Body of pancreas (tissue), 4 donors: ENCODE measurements around the gene MEIS2. TPM values are rescaled to one million over a fixed set of nuclear protein-coding genes. Genes with fewer than 3 reads are reported as not detected.

Source experiments
- ATAC-seq: fragments of 150-250 bp; one replicate; pipeline ENCODE4 v1.9.1; 2016
- DNase-seq, 4 donors: peaks; one replicate each; pipeline ENCODE4 v3.0.0-alpha.2; 2019
- H3K27ac ChIP-seq, 4 donors: fragments of 200-600 bp; sonication (generic); 1 replicate in 3 of 4; 2 replicates in 1 of 4; pipeline versions ENCODE4 v1.5.1 to v1.6.1; 2016 to 2019; ENCODE audit warnings: mild to moderate bottlenecking in 1 of 4, mixed read lengths in 1 of 4, moderate library complexity in 1 of 4
- H3K27me3 ChIP-seq, 2 donors: fragments of 200-600 bp; sonication (generic); one replicate each; pipeline ENCODE4 v1.6.0; 2016; ENCODE audit warnings: mild to moderate bottlenecking in 1 of 2
- H3K36me3 ChIP-seq, 2 donors: fragments of 200-600 bp; sonication (generic); replicated peaks in 1 of 2; 2 replicates each; pipeline ENCODE4 v1.5.1; 2016; ENCODE audit warnings: low read depth in 2 of 2; ENCODE audit not compliant: insufficient read depth in 1 of 2
- H3K4me1 ChIP-seq: fragments of 200-600 bp; sonication (generic); one replicate; pipeline ENCODE4 v1.6.0; 2016
- H3K4me3 ChIP-seq, 2 donors: fragments of 200-600 bp; sonication (generic); 1 replicate in 1 of 2; 2 replicates in 1 of 2; pipeline ENCODE4 v1.5.1; 2016 to 2019
- H3K9me3 ChIP-seq, 3 donors: fragments of 200-600 bp; sonication (generic); 1 replicate in 2 of 3; 2 replicates in 1 of 3; pipeline ENCODE4 v1.5.1; 2016
- POLR2A ChIP-seq, 3 donors: fragments of 450-650 bp; IDR thresholded peaks; one replicate each; pipeline ENCODE4 v1.6.1; 2016; ENCODE audit warnings: antibody characterized with exemption in 3 of 3, mild to moderate bottlenecking in 2 of 3
- WGBS, 2 donors: methylation state at CpG; one replicate each; pipeline ENCODE4 v1.1.5; 2017; 5-methylcytosine and 5-hydroxymethylcytosine counted together
- intact Hi-C: fragments of 100-400 bp; cut with DNase I; formaldehyde crosslinking; loops from one replicate; pipeline ENCODE4 v1.15.1; 2023
- total RNA-seq, 2 donors: library from RNA; depleted of rRNA; stranded (reverse); fragments of >200 nt; gene quantifications; one replicate each; pipeline ENCODE4 v1.1.0, GENCODE V29; 2016
- TF ChIP-seq, protein P1 (sequence below), 7 experiments: fragments of 450-650 bp in 4 of 7; fragments of 200-600 bp in 3 of 7; sonication (generic) in 3 of 7; IDR thresholded peaks; one replicate each; pipeline ENCODE4 v1.5.1; 2016 to 2019; ENCODE audit warnings: antibody characterized with exemption in 7 of 7

MEIS2 gene
- total RNA-seq, 2 donors from 2014 or later = 11.9 to 86.0 TPM

DNA sequence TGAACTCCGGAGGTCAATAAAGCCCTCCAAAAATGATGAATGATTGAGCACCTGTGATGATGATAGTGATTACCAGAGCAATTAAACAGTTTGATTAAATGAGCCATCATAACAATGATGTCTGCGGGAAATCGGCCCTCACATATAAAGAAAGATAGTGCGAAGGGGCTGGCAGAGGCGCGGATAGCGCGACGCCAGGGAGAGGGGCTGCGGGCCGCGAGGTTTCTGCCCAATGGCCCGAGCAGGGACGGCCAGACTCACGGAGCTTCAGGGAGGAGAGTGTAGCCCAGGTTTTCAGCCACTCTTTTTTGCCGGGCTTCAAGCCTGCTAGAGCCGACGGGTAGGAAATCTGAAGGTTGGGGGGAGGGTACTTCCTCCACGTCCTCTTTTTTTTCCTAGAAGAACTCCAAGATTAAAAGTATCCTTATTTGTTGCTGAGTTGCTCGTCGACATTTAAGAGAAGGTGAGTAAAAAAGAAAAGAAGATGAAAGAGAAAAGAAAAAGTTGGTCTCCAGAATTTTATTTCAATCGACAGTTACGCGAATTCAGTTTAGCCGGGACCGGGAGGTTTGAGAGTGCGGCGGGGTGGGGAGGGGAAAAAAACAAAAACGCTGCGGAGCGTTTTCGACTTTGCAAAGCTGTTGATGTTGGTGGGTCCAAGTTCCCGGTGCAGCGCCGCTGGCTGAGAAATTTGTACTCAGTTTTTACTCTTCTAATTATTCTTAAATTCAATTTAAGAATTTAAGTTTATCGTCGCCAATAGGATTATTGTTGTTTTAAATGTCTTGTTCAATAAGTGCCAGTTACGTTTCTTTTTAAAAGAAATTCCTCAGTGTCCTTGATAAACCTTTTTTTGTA is 2.2 kb upstream of the MEIS2 start:
- Histone ChIP-seq H3K27ac (peak overlapping the region; percentile 80 to 97 (median 92)), H3K9me3 (no peaks in the 10 kb centered on the region), H3K27me3 (no peaks in the 10 kb centered on the region), H3K36me3 (no peaks in the 10 kb centered on the region), H3K4me3 (no peak overlapping the region), H3K4me1 (peaks cover 11% of the 10 kb centered on the region)
- TF ChIP-seq, protein P1, sequence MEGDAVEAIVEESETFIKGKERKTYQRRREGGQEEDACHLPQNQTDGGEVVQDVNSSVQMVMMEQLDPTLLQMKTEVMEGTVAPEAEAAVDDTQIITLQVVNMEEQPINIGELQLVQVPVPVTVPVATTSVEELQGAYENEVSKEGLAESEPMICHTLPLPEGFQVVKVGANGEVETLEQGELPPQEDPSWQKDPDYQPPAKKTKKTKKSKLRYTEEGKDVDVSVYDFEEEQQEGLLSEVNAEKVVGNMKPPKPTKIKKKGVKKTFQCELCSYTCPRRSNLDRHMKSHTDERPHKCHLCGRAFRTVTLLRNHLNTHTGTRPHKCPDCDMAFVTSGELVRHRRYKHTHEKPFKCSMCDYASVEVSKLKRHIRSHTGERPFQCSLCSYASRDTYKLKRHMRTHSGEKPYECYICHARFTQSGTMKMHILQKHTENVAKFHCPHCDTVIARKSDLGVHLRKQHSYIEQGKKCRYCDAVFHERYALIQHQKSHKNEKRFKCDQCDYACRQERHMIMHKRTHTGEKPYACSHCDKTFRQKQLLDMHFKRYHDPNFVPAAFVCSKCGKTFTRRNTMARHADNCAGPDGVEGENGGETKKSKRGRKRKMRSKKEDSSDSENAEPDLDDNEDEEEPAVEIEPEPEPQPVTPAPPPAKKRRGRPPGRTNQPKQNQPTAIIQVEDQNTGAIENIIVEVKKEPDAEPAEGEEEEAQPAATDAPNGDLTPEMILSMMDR (IDR thresholded peaks at IDR 0.05) = no peak
- TF ChIP-seq POLR2A (IDR thresholded peaks at IDR 0.05) = no peak
- ATAC-seq = no peak
- 35 to 37% methylated on average over 38 of the region's 38 CpGs for WGBS, 2 donors
- intact Hi-C loops = no loop called here
- DNase-seq = no peak

DNA sequence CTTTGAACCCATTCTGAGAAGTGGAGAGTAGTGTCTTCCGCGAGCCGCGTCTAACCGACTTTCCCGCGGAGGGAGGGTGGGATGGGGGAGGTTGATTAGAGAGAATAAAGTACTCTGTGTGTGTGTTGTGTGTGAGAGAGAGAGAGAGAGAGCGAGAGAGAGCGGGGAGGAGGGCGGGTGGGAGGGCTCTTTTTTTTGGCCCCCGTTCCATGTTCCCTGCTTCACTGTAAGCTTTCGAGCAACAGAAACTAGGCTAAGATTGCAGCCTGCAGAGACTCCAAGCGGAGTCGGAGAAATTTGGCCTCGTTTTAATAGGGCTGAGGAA is 1.6 kb upstream of the MEIS2 start:
- Histone ChIP-seq H3K9me3 (no peaks in the 10 kb centered on the region), H3K4me1 (peaks cover 12% of the 10 kb centered on the region), H3K36me3 (no peaks in the 10 kb centered on the region), H3K4me3 (peak overlapping the region; percentile 58 to 68), H3K27ac (peak overlapping the region; percentile 80 to 97 (median 92)), H3K27me3 (no peaks in the 10 kb centered on the region)
- ATAC-seq = peak; percentile 1
- TF ChIP-seq POLR2A (IDR thresholded peaks at IDR 0.05) = no peak
- TF ChIP-seq, protein P1 (IDR thresholded peaks at IDR 0.05) = no peak
- no peak for DNase-seq
- WGBS, 2 donors = 1% methylated on average over 15 of the region's 15 CpGs
- intact Hi-C loops = no loop called here

DNA sequence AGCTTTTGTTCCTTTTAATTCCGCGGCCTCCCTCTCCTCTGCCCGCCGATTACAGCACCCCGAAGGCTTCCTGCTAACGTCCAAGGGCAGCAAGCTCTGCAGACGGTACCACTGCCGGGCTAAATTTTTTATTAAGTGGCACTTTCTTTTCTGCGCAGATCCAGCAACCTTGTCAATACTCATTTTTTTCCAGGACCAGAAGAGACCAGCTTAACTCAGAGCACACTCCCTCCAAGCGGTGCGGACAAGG is 542 bp upstream of the MEIS2 start:
- WGBS, 2 donors = 0% methylated on average over 11 of the region's 11 CpGs
- peak; percentile 6 for ATAC-seq
- peak in 2 of 4 donors; percentile 47 to 49 for DNase-seq
- Histone ChIP-seq H3K4me1 (peaks cover 12% of the 10 kb centered on the region), H3K9me3 (no peaks in the 10 kb centered on the region), H3K4me3 (peak overlapping the region; percentile 58 to 68), H3K36me3 (no peaks in the 10 kb centered on the region), H3K27me3 (no peaks in the 10 kb centered on the region), H3K27ac (peak overlapping the region; percentile 80 to 97 (median 92))
- intact Hi-C loops = no loop called here
- TF ChIP-seq, protein P1 (IDR thresholded peaks at IDR 0.05) = no peak
- no peak for TF ChIP-seq POLR2A (IDR thresholded peaks at IDR 0.05)

DNA sequence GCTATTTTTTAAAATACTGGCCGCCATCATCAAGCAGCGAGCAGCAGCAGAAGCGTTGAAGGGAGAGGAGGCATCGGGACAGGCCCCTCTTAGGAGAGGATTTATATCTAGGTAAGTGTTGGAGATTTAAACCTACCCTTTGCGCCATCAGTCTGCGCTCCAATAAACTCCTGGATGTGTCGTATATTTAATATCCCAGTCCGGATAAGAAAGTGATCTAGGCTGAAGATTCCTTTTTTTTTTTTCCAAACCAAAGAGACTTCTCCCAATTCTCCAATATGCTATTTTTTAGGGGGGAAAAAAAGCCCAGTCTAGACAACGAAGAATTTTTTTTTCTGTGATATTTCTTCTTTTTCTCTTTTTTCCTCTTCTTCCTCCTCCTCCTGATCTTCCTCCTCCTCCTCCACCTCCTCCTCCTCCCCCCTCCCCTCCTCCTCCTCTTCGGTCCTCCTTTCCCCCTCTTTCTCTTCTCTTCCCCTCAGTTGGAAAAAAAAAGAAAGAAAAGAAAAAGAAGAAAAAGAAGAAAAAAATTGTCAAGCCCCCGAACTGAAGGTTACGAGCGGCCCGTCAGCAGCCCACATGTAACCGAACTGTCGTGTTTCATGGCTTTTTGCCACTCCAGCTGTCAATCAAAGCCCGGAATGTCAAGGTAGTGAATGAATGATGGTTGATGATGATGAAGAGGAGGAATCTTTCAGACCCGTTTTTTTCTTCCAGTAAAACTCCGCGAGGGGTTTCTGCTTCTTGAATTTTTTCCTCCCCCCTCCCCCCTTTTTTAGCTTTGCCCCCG is 835 bp downstream of the MEIS2 start:
- H3K9me3 ChIP-seq = no peaks in the 10 kb centered on the region
- no peak for TF ChIP-seq POLR2A (IDR thresholded peaks at IDR 0.05)
- TF ChIP-seq, protein P1 (IDR thresholded peaks at IDR 0.05) = no peak
- H3K36me3 ChIP-seq = no peaks in the 10 kb centered on the region
- no peaks in the 10 kb centered on the region for H3K27me3 ChIP-seq
- H3K4me1 ChIP-seq = peaks cover 12% of the 10 kb centered on the region
- H3K4me3 ChIP-seq = peak overlapping the region; percentile 58 to 68
- intact Hi-C loops = no loop called here
- DNase-seq = peak in 1 of 4 donors; percentile 46
- peak overlapping the region; percentile 75 to 97 (median 92) for H3K27ac ChIP-seq
- ATAC-seq = no peak
- 0 to 1% methylated on average over 18 to 21 of the region's 21 CpGs for WGBS, 2 donors
